Vagina (tissue), 2 donors: ENCODE data around the gene TMEM74B.

Source experiments
- POLR2A ChIP-seq, 2 donors: fragments of 450-650 bp; IDR thresholded peaks; one replicate each; pipeline ENCODE4 v1.6.1; 2017; ENCODE audit warnings: antibody characterized with exemption in 2 of 2, mild to moderate bottlenecking in 2 of 2, moderate library complexity in 2 of 2
- POLR2AphosphoS5 ChIP-seq, 2 donors: sonication (generic); formaldehyde crosslinking; IDR thresholded peaks; one replicate each; pipeline ENCODE4 v1.9.0; 2017; ENCODE audit warnings: antibody characterized with exemption in 2 of 2, mild to moderate bottlenecking in 2 of 2, low read depth in 1 of 2; ENCODE audit not compliant: insufficient read depth in 1 of 2

- TF ChIP-seq POLR2AphosphoS5 (IDR thresholded peaks at IDR 0.05; ENCODE audit: insufficient read depth in 1 of 2, low read depth in 1 of 2) = no peak
- no peak for TF ChIP-seq POLR2A (IDR thresholded peaks at IDR 0.05)
Measured at GRCh38 chr20:1225263-1225782, 40.5 kb upstream of the TMEM74B start.
